Suppressor macrophage treated with lipopolysaccharide for 4 hours (primary cell): ENCODE results near the gene SLC12A1.
"Not testable (repeated sequence)": the region's sequence is repeated elsewhere in the genome, so short reads cannot be mapped to it uniquely, and the experiment has no call there.

Source experiments
- DNase-seq: peaks from one replicate; pipeline ENCODE4 v3.0.0-alpha.2; 2020

The SLC12A1 gene

GRCh38 chr15:48315041-48315440 lies 108.9 kb downstream of the SLC12A1 start:
- no peak for DNase-seq

GRCh38 chr15:48317221-48317620 lies 111.1 kb downstream of the SLC12A1 start:
- DNase-seq, result no peak

GRCh38 chr15:48318131-48318530 lies 112.0 kb downstream of the SLC12A1 start:
- no peak for DNase-seq

GRCh38 chr15:48323294-48323693 lies 117.2 kb downstream of the SLC12A1 start:
- no peak for DNase-seq

- DNase-seq, result no peak
These were observed 118.8 kb downstream of the SLC12A1 start for GRCh38 chr15:48324949-48325348.

- no peak for DNase-seq
These were observed 119.3 kb downstream of the SLC12A1 start for GRCh38 chr15:48325400-48325799.

- DNase-seq, result not testable (repeated sequence)
These were observed 120.1 kb downstream of the SLC12A1 start for GRCh38 chr15:48326180-48326579.

GRCh38 chr15:48330105-48330785 lies 124.1 kb downstream of the SLC12A1 start:
- no peak for DNase-seq

- DNase-seq, result peak; percentile 88
These were observed 125.0 kb downstream of the SLC12A1 start, which contains the start of gene DUT for GRCh38 chr15:48330855-48331795. Gene DUT, plus strand, starts transcription at chr15:48331429. Its CDS starts 87 bp downstream, at chr15:48331516.

- peak; percentile 77 for DNase-seq
These were observed 125.9 kb downstream of the SLC12A1 start for GRCh38 chr15:48331796-48332641.

GRCh38 chr15:48332642-48333034 lies 126.5 kb downstream of the SLC12A1 start:
- DNase-seq, result no peak

- no peak for DNase-seq
These were observed 127.4 kb downstream of the SLC12A1 start for GRCh38 chr15:48333540-48333939.

- no peak for DNase-seq
These were observed 128.2 kb downstream of the SLC12A1 start for GRCh38 chr15:48334260-48334659.

GRCh38 chr15:48336940-48337339 lies 130.8 kb downstream of the SLC12A1 start:
- DNase-seq, result no peak

GRCh38 chr15:48337607-48338006 lies 131.5 kb downstream of the SLC12A1 start:
- no peak for DNase-seq

- no peak for DNase-seq
These were observed 134.0 kb downstream of the SLC12A1 start for GRCh38 chr15:48340111-48340510.

- DNase-seq, result no peak
These were observed 137.8 kb downstream of the SLC12A1 start for GRCh38 chr15:48343865-48344264.

- DNase-seq, result no peak
These were observed 139.4 kb downstream of the SLC12A1 start for GRCh38 chr15:48345516-48345915.

GRCh38 chr15:48352474-48353072 lies 146.5 kb downstream of the SLC12A1 start:
- DNase-seq, result peak; percentile 68
